IMR-90 (cell line): ENCODE results near the gene IMPG2. TPM values are rescaled to one million over a fixed set of nuclear protein-coding genes. Genes with fewer than 3 reads are reported as not detected.

ENCODE experiments used
- ATAC-seq: fragments of 200-7000 bp; cut with Tn5 transposase; 2 replicates; pipeline ENCODE4 v1.9.1; 2020; ENCODE audit warnings: low read depth, mild to moderate bottlenecking, moderate library complexity
- BruUV-seq: library from RNA; stranded (reverse); fragments of 400-500 nt; replicated peaks from 2 replicates; lab custom pipeline; 2021; lab: Mats Ljungman, UMichigan
- CTCF ChIA-PET: fragments of 300-600 bp; formaldehyde crosslinking; extraction: SDS; loops from one replicate; lab custom pipeline; 2021; ENCODE audit warnings: antibody characterized with exemption; lab: Yijun Ruan, JAX
- POLR2A ChIA-PET: fragments of 300-600 bp; sonication (Branson Sonifier 250); formaldehyde crosslinking; loops from one replicate; lab custom pipeline; 2022; ENCODE audit warnings: antibody characterized with exemption; ENCODE audit not compliant: unreplicated experiment; lab: Charles Lee
- DNase-seq: peaks from one replicate; pipeline ENCODE4 v3.0.0; 2013
- H2AFZ ChIP-seq: replicated peaks from 2 replicates; pipeline ENCODE3; 2013; ENCODE audit warnings: low read length, mild to moderate bottlenecking; ENCODE audit not compliant: poor library complexity
- H2AK5ac ChIP-seq: 2 replicates; pipeline ENCODE4 v1.6.1; 2013; ENCODE audit warnings: low read depth, low read length, inconsistent platforms
- H2AK9ac ChIP-seq: replicated peaks from 2 replicates; pipeline ENCODE3; 2013; ENCODE audit warnings: mild to moderate bottlenecking, low read depth, low read length, moderate library complexity; ENCODE audit not compliant: poor library complexity
- H2BK120ac ChIP-seq: 2 replicates; pipeline ENCODE4 v1.6.1; 2013; ENCODE audit warnings: low read depth, low read length, inconsistent platforms
- H2BK15ac ChIP-seq: 3 replicates; pipeline ENCODE4 v1.6.1; 2013; ENCODE audit warnings: low read depth, low read length, inconsistent platforms
- H2BK20ac ChIP-seq: 2 replicates; pipeline ENCODE4 v1.6.1; 2013; ENCODE audit warnings: low read depth, mild to moderate bottlenecking, inconsistent platforms, low read length, moderate library complexity
- H2BK5ac ChIP-seq: 2 replicates; pipeline ENCODE4 v1.6.1; 2013; ENCODE audit warnings: mild to moderate bottlenecking, low read depth, low read length, inconsistent platforms; ENCODE audit not compliant: poor library complexity, severe bottlenecking
- H3K14ac ChIP-seq: replicated peaks from 2 replicates; pipeline ENCODE4 v1.6.1; 2013; ENCODE audit warnings: low read depth, low read length, inconsistent platforms
- H3K18ac ChIP-seq: 2 replicates; pipeline ENCODE4 v1.6.1; 2013; ENCODE audit warnings: low read depth, low read length, control low read depth
- H3K23ac ChIP-seq: 2 replicates; pipeline ENCODE4 v1.6.1; 2013; ENCODE audit warnings: low read depth, low read length, inconsistent platforms
- H3K27ac ChIP-seq: 2 replicates; pipeline ENCODE4 v1.5.1; 2013; ENCODE audit warnings: mild to moderate bottlenecking, control low read depth, low read length; ENCODE audit not compliant: insufficient read depth
- H3K27me3 ChIP-seq: 2 replicates; pipeline ENCODE4 v1.6.1; 2013; ENCODE audit warnings: low read length; ENCODE audit not compliant: control insufficient read depth, insufficient read depth
- H3K36me3 ChIP-seq: 2 replicates; pipeline ENCODE4 v1.6.1; 2013; ENCODE audit warnings: low read length, mixed read lengths; ENCODE audit not compliant: control insufficient read depth, insufficient read depth
- H3K4ac ChIP-seq: 2 replicates; pipeline ENCODE4 v1.6.1; 2013; ENCODE audit warnings: low read depth, low read length, inconsistent platforms
- H3K4me1 ChIP-seq: 2 replicates; pipeline ENCODE4 v1.6.1; 2013; ENCODE audit warnings: low read length, mixed read lengths; ENCODE audit not compliant: control insufficient read depth, insufficient read depth
- H3K4me2 ChIP-seq: 2 replicates; pipeline ENCODE4 v1.6.1; 2013; ENCODE audit warnings: low read depth, mild to moderate bottlenecking, control low read depth, low read length, moderate library complexity
- H3K4me3 ChIP-seq: 2 replicates; pipeline ENCODE4 v1.5.1; 2013; ENCODE audit warnings: low read depth, mild to moderate bottlenecking, control low read depth, low read length, moderate library complexity; ENCODE audit not compliant: insufficient read depth
- H3K56ac ChIP-seq: 2 replicates; pipeline ENCODE4 v1.6.1; 2013; ENCODE audit warnings: low read length, inconsistent platforms; ENCODE audit not compliant: insufficient read depth; ENCODE audit errors: extremely low read depth
- H3K79me1 ChIP-seq, 2 experiments: 2 replicates each; pipeline ENCODE4 v1.6.1; 2013; ENCODE audit warnings: low read length in 2 of 2, inconsistent platforms in 1 of 2, low read depth in 1 of 2
- H3K9ac ChIP-seq: 2 replicates; pipeline ENCODE4 v1.6.1; 2013; ENCODE audit warnings: low read depth, low read length, control low read depth
- H3K9me1 ChIP-seq: 2 replicates; pipeline ENCODE4 v1.6.1; 2013; ENCODE audit warnings: low read length, inconsistent platforms; ENCODE audit not compliant: insufficient read depth
- H3K9me3 ChIP-seq: 2 replicates; pipeline ENCODE4 v1.6.1; 2013; ENCODE audit warnings: low read length; ENCODE audit not compliant: control insufficient read depth, insufficient read depth
- H4K20me1 ChIP-seq: 2 replicates; pipeline ENCODE4 v1.6.1; 2013; ENCODE audit warnings: low read length, inconsistent platforms; ENCODE audit not compliant: insufficient read depth
- H4K5ac ChIP-seq: 2 replicates; pipeline ENCODE4 v1.6.1; 2013; ENCODE audit warnings: mild to moderate bottlenecking, low read depth, low read length, control low read depth
- H4K8ac ChIP-seq, 2 experiments: 2 replicates each; pipeline ENCODE4 v1.6.1; 2013; ENCODE audit warnings: low read depth in 2 of 2, low read length in 2 of 2, control low read depth in 1 of 2, inconsistent platforms in 1 of 2
- H4K91ac ChIP-seq: 2 replicates; pipeline ENCODE4 v1.6.1; 2013; ENCODE audit warnings: low read depth, low read length, inconsistent platforms; ENCODE audit not compliant: insufficient read depth
- BHLHE40 ChIP-seq: fragments of 150-350 bp; IDR thresholded peaks from 2 replicates; pipeline ENCODE4 v1.6.1; 2016; ENCODE audit warnings: mild to moderate bottlenecking, low read depth, low read length
- CHD1 ChIP-seq: IDR thresholded peaks from 2 replicates; pipeline ENCODE4 v1.6.1; 2012; ENCODE audit warnings: low read depth, low read length, improper control_type of control experiment
- CTCF ChIP-seq: conservative IDR thresholded peaks from 2 replicates; pipeline ENCODE4 v1.5.1; 2012; ENCODE audit warnings: mild to moderate bottlenecking, low read depth, low read length, improper control_type of control experiment
- ELK1 ChIP-seq: fragments of 150-350 bp; IDR thresholded peaks from 2 replicates; pipeline ENCODE4 v1.6.1; 2016; ENCODE audit warnings: low read depth, mild to moderate bottlenecking, low read length, moderate library complexity, borderline replicate concordance
- RAD21 ChIP-seq: IDR thresholded peaks from 2 replicates; pipeline ENCODE4 v1.6.1; 2012; ENCODE audit warnings: low read length, improper control_type of control experiment
- SMC3 ChIP-seq: fragments of 150-350 bp; IDR thresholded peaks from 2 replicates; pipeline ENCODE4 v1.6.1; 2016; ENCODE audit warnings: low read depth, mild to moderate bottlenecking, antibody characterized with exemption, low read length, moderate library complexity
- WGBS, 2 experiments: methylation state at CpG; one replicate each; pipeline versions ENCODE4 v1.1.5 to v1.1.7; 2013; ENCODE audit warnings: missing lambda C conversion rate in 2 of 2; ENCODE audit not compliant: insufficient read length in 1 of 2; ENCODE audit errors: extremely low coverage in 2 of 2; 5-methylcytosine and 5-hydroxymethylcytosine counted together
- dilution Hi-C: fragments of 300-500 bp; cut with HindIII; formaldehyde crosslinking; loops from one replicate; pipeline ENCODE4 v1.14.3; 2018; ENCODE audit warnings: low sequenced_read_pairs; ENCODE audit not compliant: unreplicated experiment
- in situ Hi-C: fragments of 300-500 bp; cut with MboI; formaldehyde crosslinking; loops from 3 replicates; pipeline ENCODE4 v1.14.3; 2019; ENCODE audit warnings: low sequenced_read_pairs, inconsistent platforms, mixed read lengths
- intact Hi-C: fragments of 100-400 bp; cut with micrococcal nuclease; formaldehyde crosslinking; loops from 2 replicates; pipeline ENCODE4 v1.10.0; 2022
- polyA plus RNA-seq, 3 experiments: library from polyadenylated mRNA; depleted of rRNA; stranded (reverse); fragments of >200 nt; gene quantifications; 2 replicates each; pipeline ENCODE4 v1.2.3, GENCODE V29; 2012; ENCODE audit warnings: low replicate concordance in 1 of 3
- total RNA-seq: library from RNA; depleted of rRNA; stranded (reverse); fragments of >200 nt; gene quantifications from 2 replicates; pipeline ENCODE4 v1.2.3, GENCODE V29; 2012

The IMPG2 gene
- total and polyA plus RNA-seq, 2 of the 4 experiments (the other 2 are of a cell fraction), result 0.10 to 0.18 TPM

GRCh38 chr3:101251441-101251840, 68.9 kb downstream of the IMPG2 start:
- ChIA-PET CTCF (no interaction called here), POLR2A (no interaction called here)
- Histone ChIP-seq H3K23ac (no peak overlapping the region), H3K4me2 (no peak overlapping the region), H2BK15ac (no peak overlapping the region), H3K79me1 (no peaks in the 10 kb centered on the region), H2AK9ac (no peak overlapping the region), H4K8ac (no peak overlapping the region), H2AK5ac (no peak overlapping the region), H3K9me1 (no peaks in the 10 kb centered on the region), H3K27ac (no peak overlapping the region), H3K4me3 (no peak overlapping the region), H2BK20ac (no peak overlapping the region), H4K91ac (no peak overlapping the region), H2BK5ac (no peak overlapping the region), H2AFZ (no peak overlapping the region), H3K9ac (no peak overlapping the region), H3K56ac (no peak overlapping the region), H3K36me3 (no peaks in the 10 kb centered on the region), H3K18ac (no peak overlapping the region), H2BK120ac (no peak overlapping the region), H4K5ac (no peak overlapping the region), H3K27me3 (no peaks in the 10 kb centered on the region; the same call in 1 of the 2 replicates), H4K20me1 (no peaks in the 10 kb centered on the region), H3K4ac (no peak overlapping the region), H3K9me3 (no peaks in the 10 kb centered on the region), H3K14ac (no peak overlapping the region), H3K4me1 (no peaks in the 10 kb centered on the region)
- ATAC-seq (no peak), DNase-seq (no peak)
- TF ChIP-seq CTCF (no peak), BHLHE40 (no peak), ELK1 (no peak), SMC3 (no peak), CHD1 (no peak), RAD21 (no peak)
- intact Hi-C loops (no loop called here), dilution Hi-C loops (no loop called here), in situ Hi-C loops (no loop called here)
- no CpG with 5 or more reads among the region's 2 CpGs for WGBS, 2 experiments
- no TSS peak for BruUV-seq
